C4-2B (cell line): ENCODE measurements around the gene MYBPH.

Source experiments
- H3K27ac ChIP-seq: fragments of 450-650 bp; 2 replicates; pipeline ENCODE4 v1.5.1; 2017
- ZFX ChIP-seq: fragments of 450-650 bp; IDR thresholded peaks from 2 replicates; pipeline ENCODE4 v1.6.1; 2017
- TF ChIP-seq, protein P1 (sequence below): fragments of 450-650 bp; conservative IDR thresholded peaks from 2 replicates; pipeline ENCODE4 v1.5.1; 2017; ENCODE audit warnings: mild to moderate bottlenecking

MYBPH gene

DNA sequence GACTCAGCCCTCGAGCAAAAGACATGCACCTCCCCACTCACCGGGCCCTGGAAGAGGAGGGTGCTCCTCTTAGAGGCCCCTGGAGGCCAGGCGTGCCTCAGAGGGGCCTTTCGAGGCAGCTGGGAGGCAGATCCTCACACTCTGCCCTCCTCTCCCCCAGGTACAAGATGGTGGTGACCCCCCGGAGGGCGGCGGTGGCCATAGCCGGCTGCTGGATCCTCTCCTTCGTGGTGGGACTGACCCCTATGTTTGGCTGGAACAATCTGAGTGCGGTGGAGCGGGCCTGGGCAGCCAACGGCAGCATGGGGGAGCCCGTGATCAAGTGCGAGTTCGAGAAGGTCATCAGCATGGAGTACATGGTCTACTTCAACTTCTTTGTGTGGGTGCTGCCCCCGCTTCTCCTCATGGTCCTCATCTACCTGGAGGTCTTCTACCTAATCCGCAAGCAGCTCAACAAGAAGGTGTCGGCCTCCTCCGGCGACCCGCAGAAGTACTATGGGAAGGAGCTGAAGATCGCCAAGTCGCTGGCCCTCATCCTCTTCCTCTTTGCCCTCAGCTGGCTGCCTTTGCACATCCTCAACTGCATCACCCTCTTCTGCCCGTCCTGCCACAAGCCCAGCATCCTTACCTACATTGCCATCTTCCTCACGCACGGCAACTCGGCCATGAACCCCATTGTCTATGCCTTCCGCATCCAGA lies 10.4 kb downstream of the MYBPH start:
- no peak for TF ChIP-seq ZFX
- TF ChIP-seq, protein P1, sequence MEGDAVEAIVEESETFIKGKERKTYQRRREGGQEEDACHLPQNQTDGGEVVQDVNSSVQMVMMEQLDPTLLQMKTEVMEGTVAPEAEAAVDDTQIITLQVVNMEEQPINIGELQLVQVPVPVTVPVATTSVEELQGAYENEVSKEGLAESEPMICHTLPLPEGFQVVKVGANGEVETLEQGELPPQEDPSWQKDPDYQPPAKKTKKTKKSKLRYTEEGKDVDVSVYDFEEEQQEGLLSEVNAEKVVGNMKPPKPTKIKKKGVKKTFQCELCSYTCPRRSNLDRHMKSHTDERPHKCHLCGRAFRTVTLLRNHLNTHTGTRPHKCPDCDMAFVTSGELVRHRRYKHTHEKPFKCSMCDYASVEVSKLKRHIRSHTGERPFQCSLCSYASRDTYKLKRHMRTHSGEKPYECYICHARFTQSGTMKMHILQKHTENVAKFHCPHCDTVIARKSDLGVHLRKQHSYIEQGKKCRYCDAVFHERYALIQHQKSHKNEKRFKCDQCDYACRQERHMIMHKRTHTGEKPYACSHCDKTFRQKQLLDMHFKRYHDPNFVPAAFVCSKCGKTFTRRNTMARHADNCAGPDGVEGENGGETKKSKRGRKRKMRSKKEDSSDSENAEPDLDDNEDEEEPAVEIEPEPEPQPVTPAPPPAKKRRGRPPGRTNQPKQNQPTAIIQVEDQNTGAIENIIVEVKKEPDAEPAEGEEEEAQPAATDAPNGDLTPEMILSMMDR, result no peak
- H3K27ac ChIP-seq, result no peak overlapping the region

DNA sequence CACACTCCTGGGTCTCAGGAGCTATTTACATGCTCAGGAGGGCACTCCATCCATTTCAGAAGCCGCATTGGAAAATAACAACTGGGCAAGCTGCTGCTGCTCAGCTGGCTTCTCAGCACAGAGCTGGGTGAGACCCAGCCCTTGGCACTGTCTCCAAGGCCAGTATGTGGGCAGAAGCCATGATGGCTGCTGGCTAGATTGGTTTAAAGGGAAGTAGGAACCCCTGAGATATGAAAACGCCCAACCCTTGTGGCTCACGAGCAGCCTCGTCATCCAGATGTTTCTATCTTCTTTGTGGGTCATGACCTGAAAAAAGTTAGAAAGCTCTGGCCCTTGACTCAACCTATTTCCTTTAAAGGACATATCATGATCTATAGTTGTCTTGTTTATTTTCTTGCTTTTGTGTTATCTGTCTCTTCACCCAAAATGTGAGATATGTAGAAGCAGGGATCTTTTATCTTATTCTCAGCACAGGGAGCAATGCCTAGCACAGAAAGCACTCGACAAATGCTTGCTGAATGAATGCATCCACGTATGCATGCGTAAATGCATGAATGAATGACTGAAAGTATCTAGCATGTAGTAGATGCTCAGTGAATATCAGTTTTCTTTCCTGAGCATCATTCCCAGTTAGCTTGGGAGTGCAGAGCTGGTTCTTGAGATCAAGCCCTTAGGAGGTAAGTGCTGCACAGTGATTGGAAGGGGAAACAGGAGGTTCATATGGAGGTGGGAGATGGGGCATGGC lies 11.6 kb downstream of the MYBPH start:
- TF ChIP-seq ZFX, result no peak
- TF ChIP-seq, protein P1, result no peak
- H3K27ac ChIP-seq, result no peak overlapping the region

- H3K27ac ChIP-seq, result no peak overlapping the region
- TF ChIP-seq, protein P1, result no peak
- TF ChIP-seq ZFX, result no peak
These were observed 13.2 kb downstream of the MYBPH start for GRCh38 chr1:203162403-203162802.

DNA sequence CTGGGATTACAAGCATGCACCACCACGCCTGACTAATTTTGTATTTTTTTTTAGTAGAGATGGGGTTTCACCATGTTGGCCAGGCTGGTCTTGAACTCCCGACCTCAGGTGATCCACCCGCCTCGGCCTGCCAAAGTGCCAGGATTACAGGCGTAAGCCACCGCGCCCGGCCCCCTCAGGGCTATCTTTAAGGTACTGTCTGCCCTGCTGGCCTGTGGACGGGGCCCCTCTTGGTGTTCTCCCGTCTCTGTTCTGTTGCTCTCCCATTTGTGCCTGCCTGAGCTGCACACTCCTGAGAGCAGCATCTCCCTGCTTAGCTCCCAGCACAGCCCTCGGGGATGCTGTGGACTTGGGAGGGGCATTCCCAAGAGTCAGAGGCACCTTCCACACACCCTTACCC lies 13.9 kb downstream of the MYBPH start:
- H3K27ac ChIP-seq, result no peak overlapping the region
- TF ChIP-seq ZFX, result no peak
- TF ChIP-seq, protein P1, result no peak

- no peak for TF ChIP-seq ZFX
- TF ChIP-seq, protein P1, result no peak
- no peak overlapping the region for H3K27ac ChIP-seq
These were observed 14.5 kb downstream of the MYBPH start for GRCh38 chr1:203161175-203161574.

GRCh38 chr1:203159844-203160243 lies 15.8 kb downstream of the MYBPH start:
- no peak overlapping the region for H3K27ac ChIP-seq
- no peak for TF ChIP-seq ZFX
- TF ChIP-seq, protein P1, result no peak

- no peak overlapping the region for H3K27ac ChIP-seq
- TF ChIP-seq, protein P1, result no peak
- TF ChIP-seq ZFX, result no peak
These were observed 16.5 kb downstream of the MYBPH start for GRCh38 chr1:203158960-203159665.
